HPDE6-E6E7 (cell line): Measurements from ENCODE around the gene LHX3.
"Not testable (repeated sequence)": the region's sequence is repeated elsewhere in the genome, so short reads cannot be mapped to it uniquely, and the experiment has no call there.

Experiments used
- DNase-seq: peaks from one replicate; pipeline ENCODE4 v3.0.0; 2011; ENCODE audit warnings: missing footprints; ENCODE audit errors: extremely low spot score

LHX3 gene

GRCh38 chr9:136153381-136154065 lies 51.4 kb downstream of the LHX3 start:
- DNase-seq: no peak

- no peak for DNase-seq
Observed at GRCh38 chr9:136152931-136153330, 52.0 kb downstream of the LHX3 start.

- no peak for DNase-seq
Observed at GRCh38 chr9:136152543-136152866, 52.4 kb downstream of the LHX3 start.

GRCh38 chr9:136151848-136152542 lies 52.9 kb downstream of the LHX3 start:
- no peak for DNase-seq

- DNase-seq: no peak
Observed at GRCh38 chr9:136151214-136151804, 53.6 kb downstream of the LHX3 start.

GRCh38 chr9:136150664-136151213 lies 54.2 kb downstream of the LHX3 start:
- not testable (repeated sequence) for DNase-seq

GRCh38 chr9:136149853-136150252 lies 55.1 kb downstream of the LHX3 start:
- no peak for DNase-seq

- no peak for DNase-seq
Observed at GRCh38 chr9:136149337-136149736, 55.6 kb downstream of the LHX3 start.

- DNase-seq: no peak
Observed at GRCh38 chr9:136148766-136149165, 56.2 kb downstream of the LHX3 start.

- DNase-seq: no peak
Observed at GRCh38 chr9:136147890-136148714, 56.8 kb downstream of the LHX3 start.

- no peak for DNase-seq
Observed at GRCh38 chr9:136147038-136147889, 57.7 kb downstream of the LHX3 start.
